AG08395 (cell line): ENCODE results near the gene ZNF507.

Source experiments
- DNase-seq: peaks from one replicate; pipeline ENCODE4 v3.0.0; 2012; ENCODE audit warnings: mixed read lengths, low spot score

ZNF507 gene

GRCh38 chr19:32339988-32340874 lies 5.2 kb upstream of the ZNF507 start:
- peak; percentile 72 for DNase-seq

GRCh38 chr19:32342695-32343094 lies 2.7 kb upstream of the ZNF507 start:
- no peak for DNase-seq

GRCh38 chr19:32343550-32344262 lies 1.7 kb upstream of the ZNF507 start:
- DNase-seq, result no peak

- no peak for DNase-seq
Observed at GRCh38 chr19:32346901-32347300, 1.5 kb downstream of the ZNF507 start.

GRCh38 chr19:32347573-32347972 lies 2.2 kb downstream of the ZNF507 start:
- DNase-seq, result no peak

GRCh38 chr19:32349051-32349450 lies 3.6 kb downstream of the ZNF507 start:
- no peak for DNase-seq

GRCh38 chr19:32349724-32350470 lies 4.5 kb downstream of the ZNF507 start:
- DNase-seq, result no peak

GRCh38 chr19:32350471-32350865 lies 5.1 kb downstream of the ZNF507 start:
- DNase-seq, result no peak

- no peak for DNase-seq
Observed at GRCh38 chr19:32350987-32351348, 5.6 kb downstream of the ZNF507 start.

- no peak for DNase-seq
Observed at GRCh38 chr19:32352241-32352630, 6.8 kb downstream of the ZNF507 start.

- no peak for DNase-seq
Observed at GRCh38 chr19:32354345-32354744, 8.9 kb downstream of the ZNF507 start.

GRCh38 chr19:32355309-32355708 lies 9.9 kb downstream of the ZNF507 start:
- DNase-seq, result no peak

- no peak for DNase-seq
Observed at GRCh38 chr19:32357720-32358119, 12.3 kb downstream of the ZNF507 start.

GRCh38 chr19:32358321-32358720 lies 12.9 kb downstream of the ZNF507 start:
- DNase-seq, result no peak

- no peak for DNase-seq
Observed at GRCh38 chr19:32359581-32359980, 14.2 kb downstream of the ZNF507 start.

- no peak for DNase-seq
Observed at GRCh38 chr19:32361574-32362317, 16.3 kb downstream of the ZNF507 start.

GRCh38 chr19:32362318-32362691 lies 16.9 kb downstream of the ZNF507 start:
- no peak for DNase-seq

GRCh38 chr19:32363175-32363574 lies 17.8 kb downstream of the ZNF507 start:
- no peak for DNase-seq

GRCh38 chr19:32363632-32364031 lies 18.2 kb downstream of the ZNF507 start:
- DNase-seq, result no peak

GRCh38 chr19:32364040-32364439 lies 18.6 kb downstream of the ZNF507 start:
- no peak for DNase-seq

- no peak for DNase-seq
Observed at GRCh38 chr19:32367063-32367462, 21.7 kb downstream of the ZNF507 start.

GRCh38 chr19:32367948-32368536 lies 22.6 kb downstream of the ZNF507 start:
- no peak for DNase-seq
